Stimulated activated CD8-positive, alpha-beta memory T cell treated with anti-CD3 and anti-CD28 coated beads, Interleukin-12 subunit alpha, Interleukin-12 subunit beta, amount 100 ng/mL, for 24 hours (primary cell): ENCODE measurements around the gene SLC15A5.

Experiments used
- DNase-seq: peaks from one replicate; pipeline ENCODE4 v3.0.0-alpha.2; 2020; ENCODE audit errors: extremely low read depth

SLC15A5 gene

GRCh38 chr12:16175840-16176239 lies 101.6 kb downstream of the SLC15A5 start:
- no peak for DNase-seq

- no peak for DNase-seq
These were observed 103.2 kb downstream of the SLC15A5 start for GRCh38 chr12:16174282-16174681.

DNA sequence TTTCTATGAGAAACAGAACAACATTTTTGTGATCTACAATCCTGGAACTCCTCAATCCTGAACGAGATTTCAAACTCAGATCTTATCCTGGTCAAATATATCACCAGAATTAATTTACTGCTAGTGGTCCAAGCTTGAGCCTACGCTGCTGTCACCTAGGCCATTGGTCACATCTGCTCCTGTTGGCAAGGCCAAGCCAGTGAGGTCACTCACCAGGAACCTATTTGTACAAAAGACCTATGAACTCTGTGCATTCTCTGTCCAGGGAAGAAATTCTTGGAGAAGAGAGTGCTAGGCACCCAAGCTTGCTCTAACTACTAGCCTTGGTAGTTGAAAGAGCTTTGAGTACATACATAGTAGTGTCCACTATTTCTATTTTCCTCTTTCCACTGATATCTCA lies 106.1 kb downstream of the SLC15A5 start:
- DNase-seq: no peak

DNA sequence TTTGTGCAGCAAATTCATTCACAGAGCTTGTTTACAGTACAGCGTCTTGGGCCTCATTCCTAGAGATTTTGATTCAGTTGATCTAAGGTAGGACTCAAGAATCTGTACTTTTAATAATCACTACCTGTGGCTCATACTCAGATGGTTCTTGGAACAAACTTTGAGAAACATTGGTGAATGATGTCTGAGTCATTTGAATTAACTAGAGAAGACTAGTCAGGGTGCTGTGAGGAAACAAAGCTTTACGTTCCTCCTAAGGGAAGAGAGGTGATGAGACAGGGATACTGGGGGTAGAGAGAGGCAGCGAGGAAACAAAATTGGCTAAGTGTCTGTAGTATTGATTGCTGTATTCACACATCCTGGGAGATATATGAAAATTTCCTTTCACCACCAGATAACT lies 109.4 kb downstream of the SLC15A5 start:
- DNase-seq: no peak

- DNase-seq: no peak
These were observed 110.7 kb downstream of the SLC15A5 start for GRCh38 chr12:16166563-16167470.

- DNase-seq: no peak
These were observed 112.0 kb downstream of the SLC15A5 start for GRCh38 chr12:16165506-16165905.

DNA sequence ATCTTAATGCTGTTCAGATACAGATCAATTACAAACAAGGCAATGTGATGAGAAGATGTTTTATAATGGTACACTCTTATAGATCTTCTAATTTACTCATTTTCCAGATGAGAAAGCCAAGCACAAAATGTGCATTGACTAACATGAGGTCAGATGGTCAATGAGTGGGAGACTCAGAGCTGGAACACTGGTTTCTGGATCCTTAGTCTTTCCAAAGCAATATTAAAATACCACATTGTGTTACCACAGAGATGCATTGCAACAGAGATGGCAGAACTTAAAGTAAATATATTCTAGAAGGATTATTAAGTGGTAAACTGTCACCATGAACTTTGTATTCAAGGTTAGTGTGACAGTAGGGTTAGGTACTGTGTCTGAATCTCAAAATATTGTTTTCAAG lies 113.6 kb downstream of the SLC15A5 start:
- DNase-seq: no peak

DNA sequence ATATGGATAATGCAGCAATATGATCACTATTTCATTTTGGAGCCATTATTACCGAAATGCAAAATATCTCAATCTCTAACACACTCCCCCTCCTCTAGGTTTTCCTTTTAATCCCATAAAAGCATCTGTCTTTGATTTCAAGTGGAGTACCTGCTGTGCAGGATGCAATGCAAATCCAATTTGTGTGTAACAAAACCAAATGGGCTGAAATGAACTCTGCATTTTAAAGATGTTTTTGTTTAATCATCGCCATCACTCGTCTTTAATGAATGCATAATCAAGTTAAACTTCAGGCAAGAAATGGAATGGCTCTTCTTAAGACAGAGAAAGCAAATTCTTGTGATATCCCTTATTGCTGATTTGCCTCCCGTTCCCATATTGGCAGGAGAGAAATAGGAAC lies 114.3 kb downstream of the SLC15A5 start:
- no peak for DNase-seq

DNA sequence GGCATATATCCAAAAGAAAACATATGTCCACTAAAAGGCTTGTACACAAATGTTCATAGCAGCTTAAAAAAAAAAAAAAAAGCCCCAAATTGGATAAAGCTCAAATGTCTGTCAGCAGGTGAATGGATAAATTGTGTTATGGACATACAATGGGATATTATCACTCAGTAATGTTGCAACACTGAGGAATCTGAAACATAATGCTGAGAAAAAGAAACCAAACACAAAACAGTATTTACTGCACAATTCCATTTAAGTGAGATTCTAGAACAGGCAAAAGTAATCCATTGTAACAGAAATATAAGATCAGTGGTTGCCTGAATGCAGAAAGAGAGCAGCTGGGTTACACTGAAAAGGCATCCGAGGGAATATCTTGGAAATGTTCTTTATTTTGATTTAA lies 117.9 kb downstream of the SLC15A5 start:
- DNase-seq: no peak

DNA sequence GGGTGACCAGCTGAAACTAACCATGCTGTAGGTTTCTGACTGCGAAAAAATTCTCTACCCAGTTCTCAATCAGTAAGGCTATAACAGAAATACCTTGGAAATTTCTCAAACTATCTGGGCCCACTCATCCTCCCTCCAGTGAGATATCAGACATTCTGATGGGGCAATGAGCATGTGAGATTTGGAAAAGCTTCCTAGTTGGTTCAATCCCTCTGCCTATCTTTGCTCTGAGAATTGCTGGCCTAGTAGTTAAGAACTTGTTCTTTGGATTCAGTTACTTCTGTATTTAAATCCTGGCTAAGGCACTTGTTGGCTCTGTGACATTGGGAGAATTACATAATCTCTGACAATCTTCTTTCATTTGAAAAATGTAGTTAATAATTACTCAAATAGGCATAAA lies 119.4 kb downstream of the SLC15A5 start:
- DNase-seq: no peak

DNA sequence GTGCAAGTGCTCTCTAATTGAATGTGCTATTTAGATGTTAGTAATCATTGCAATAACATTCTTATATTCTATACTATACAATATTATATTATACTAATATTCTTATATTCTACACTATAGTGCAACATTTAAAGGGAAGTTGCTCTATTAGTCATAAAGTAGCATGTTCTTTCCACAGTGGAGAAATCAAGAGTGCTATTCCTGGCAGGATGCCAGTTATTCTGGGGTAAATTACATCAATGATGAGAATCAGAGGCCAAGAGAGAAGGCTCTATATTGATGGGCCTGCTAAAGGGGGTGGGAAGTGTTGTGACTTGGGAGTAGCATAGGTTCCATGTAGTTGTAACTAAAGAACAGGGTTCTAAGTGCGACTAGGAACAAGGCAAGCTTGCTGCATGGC lies 121.5 kb downstream of the SLC15A5 start:
- DNase-seq: no peak

DNA sequence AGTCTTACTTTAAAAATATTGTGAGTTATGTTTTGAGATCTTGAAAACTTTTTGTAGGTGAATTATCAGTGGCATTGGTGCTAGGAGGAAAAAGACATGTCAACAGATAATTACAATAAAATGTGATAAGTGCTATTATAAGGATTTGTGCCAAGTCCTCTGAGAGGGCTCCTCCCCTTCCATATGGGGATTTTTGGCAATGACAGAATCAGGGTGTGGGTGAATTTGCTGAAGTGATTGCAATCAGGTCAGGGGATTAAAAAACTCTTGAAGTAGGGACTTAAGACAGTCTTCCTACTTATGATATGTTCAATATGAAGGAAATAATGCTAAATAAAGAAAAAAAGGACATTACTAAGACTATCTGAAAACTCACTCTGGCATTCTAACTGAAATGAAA lies 122.5 kb downstream of the SLC15A5 start:
- DNase-seq: no peak

DNA sequence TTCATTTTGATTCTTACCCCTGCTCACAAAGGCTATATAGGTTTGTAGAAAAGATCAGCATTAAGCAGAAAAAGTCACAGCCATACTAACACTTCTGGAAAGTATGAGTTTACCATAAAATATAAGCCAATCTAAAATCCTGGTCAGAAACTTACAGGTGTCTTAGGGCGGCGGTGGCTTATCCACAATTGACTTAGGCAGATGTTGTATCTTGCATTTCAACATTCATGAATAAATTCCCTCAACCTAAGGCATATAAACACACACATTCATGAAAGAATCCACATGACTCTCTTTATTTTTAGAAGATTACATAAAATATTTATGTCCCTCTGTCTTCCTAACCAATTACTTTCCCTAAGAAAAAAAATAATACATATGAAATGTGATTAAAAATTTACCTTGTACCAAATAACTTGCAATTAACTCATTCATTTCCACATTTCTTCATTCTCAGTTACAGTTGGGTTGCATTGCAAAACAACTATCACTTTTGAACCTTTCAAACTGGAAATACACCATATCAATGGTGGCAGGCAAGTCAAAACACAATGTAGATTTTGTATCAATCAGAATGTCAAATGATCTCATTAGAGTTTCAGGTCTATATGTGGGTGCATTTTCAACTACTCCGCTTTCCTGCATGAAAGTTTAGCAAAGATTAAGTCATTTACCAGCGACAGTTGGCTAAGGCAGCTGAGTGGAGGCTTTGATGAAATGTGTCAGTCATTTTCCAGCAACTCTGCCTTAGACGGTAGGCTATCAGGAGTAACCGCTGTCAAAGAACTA lies 124.4 kb downstream of the SLC15A5 start:
- no peak for DNase-seq

DNA sequence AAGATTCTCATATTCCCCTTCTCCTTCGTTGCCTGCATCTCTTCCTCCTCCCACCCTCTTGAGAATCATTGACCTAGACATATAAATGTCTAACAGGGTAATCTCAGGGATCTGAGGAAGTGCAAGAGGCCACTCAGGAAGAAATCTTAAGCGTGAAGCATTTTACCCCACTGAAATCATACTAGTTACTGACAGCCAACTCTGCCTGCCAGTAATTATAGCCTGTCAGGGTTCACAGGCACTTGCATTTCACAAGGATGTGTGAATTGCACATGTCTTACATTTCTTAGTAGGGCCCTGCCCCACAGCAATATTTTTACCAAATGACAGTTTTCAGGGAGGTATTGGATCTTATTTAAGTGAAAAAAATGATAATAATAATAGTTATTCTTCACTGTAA lies 127.2 kb downstream of the SLC15A5 start:
- DNase-seq: no peak

DNA sequence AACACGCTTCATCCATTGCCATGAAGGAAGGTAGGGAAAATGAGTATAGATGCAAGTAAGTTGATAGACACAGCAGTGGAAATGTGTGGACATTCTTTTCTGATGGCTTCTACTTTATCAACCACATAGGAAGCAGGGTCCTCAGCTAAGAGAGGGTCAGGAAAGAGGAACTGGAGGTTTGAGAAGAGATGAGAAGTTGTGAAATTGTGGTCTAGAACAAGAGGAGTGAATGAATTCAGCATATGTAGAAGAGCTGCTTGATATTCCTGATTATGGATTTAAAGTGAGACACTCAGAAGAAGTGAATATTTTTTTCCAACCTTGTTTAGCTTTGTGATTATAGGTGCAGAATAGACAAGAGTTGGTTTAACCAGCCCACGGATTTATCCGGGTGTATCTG lies 128.5 kb downstream of the SLC15A5 start:
- no peak for DNase-seq
